HepG2 (cell line): Measurements from ENCODE around the gene SENP6. TPM values are rescaled to one million over a fixed set of nuclear protein-coding genes. Genes with fewer than 3 reads are reported as not detected.

Experiments used
- CCDC6 ChIP-seq: sonication (generic); formaldehyde crosslinking; IDR thresholded peaks from 2 replicates; pipeline ENCODE4 v1.8.1; 2022; ENCODE audit warnings: mild to moderate bottlenecking, missing genetic modification reagents, moderate library complexity
- FOSL2 ChIP-seq: sonication (generic); formaldehyde crosslinking; IDR thresholded peaks from 2 replicates; pipeline ENCODE4 v1.4.0; 2020; ENCODE audit warnings: missing genetic modification reagents
- GLI4 ChIP-seq: sonication (generic); formaldehyde crosslinking; IDR thresholded peaks from 2 replicates; pipeline ENCODE4 v1.5.1; 2020; ENCODE audit warnings: missing genetic modification reagents, mild to moderate bottlenecking, moderate library complexity, borderline replicate concordance
- HDAC1 ChIP-seq: sonication (generic); formaldehyde crosslinking; IDR thresholded peaks from 2 replicates; pipeline ENCODE4 v1.5.1; 2020; ENCODE audit warnings: mild to moderate bottlenecking, missing genetic modification reagents
- HHEX ChIP-seq: IDR thresholded peaks from 2 replicates; pipeline ENCODE4 v1.6.1; 2016; ENCODE audit warnings: control low read depth
- KMT2A ChIP-seq: sonication (generic); formaldehyde crosslinking; IDR thresholded peaks from 2 replicates; pipeline ENCODE4 v1.4.0; 2020; ENCODE audit warnings: missing genetic modification reagents
- NFYB ChIP-seq: sonication (generic); formaldehyde crosslinking; IDR thresholded peaks from 2 replicates; pipeline ENCODE4 v1.4.0; 2020; ENCODE audit warnings: missing genetic modification reagents
- TBX3 ChIP-seq: fragments of 450-650 bp; IDR thresholded peaks from 2 replicates; pipeline ENCODE4 v1.6.1; 2017; ENCODE audit warnings: antibody characterized with exemption, mild to moderate bottlenecking, inconsistent platforms, borderline replicate concordance
- THAP11 ChIP-seq: IDR thresholded peaks from 2 replicates; pipeline ENCODE4 v1.6.1; 2016; ENCODE audit warnings: missing biosample characterization, missing genetic modification reagents
- ZFP90 ChIP-seq: sonication (generic); formaldehyde crosslinking; IDR thresholded peaks from 2 replicates; pipeline ENCODE4 v1.8.0; 2022; ENCODE audit warnings: missing genetic modification reagents, mild to moderate bottlenecking, inconsistent platforms, borderline replicate concordance
- polyA plus RNA-seq, 8 experiments: library from polyadenylated mRNA; depleted of rRNA in 3 of 8; stranded (reverse) in 7 of 8; unstranded in 1 of 8; fragments of >200 nt; fragmentation: Illumina TruSeq in 4 of 8; extraction: Trizol in 4 of 8; gene quantifications; 2 replicates each; pipeline versions ENCODE4 v1.2.1 to v1.2.3, GENCODE V29; 2011 to 2016; ENCODE audit warnings: low read depth in 4 of 8, missing spikeins in 1 of 8, mixed read lengths in 1 of 8; ENCODE audit not compliant: insufficient read depth in 1 of 8
- total RNA-seq, 5 experiments: library from RNA; depleted of rRNA; stranded (reverse); fragments of >200 nt; fragmentation: Illumina TruSeq; extraction: Trizol; gene quantifications; 2 replicates each; pipeline ENCODE4 v1.2.3, GENCODE V29; 2016; ENCODE audit warnings: low read depth in 1 of 5
- TF ChIP-seq, protein P1 (sequence below): sonication (generic); formaldehyde crosslinking; IDR thresholded peaks from 2 replicates; pipeline ENCODE4; 2020; ENCODE audit warnings: missing genetic modification reagents, mild to moderate bottlenecking, borderline replicate concordance
- TF ChIP-seq, protein P2 (sequence below): IDR thresholded peaks from 2 replicates; pipeline ENCODE4 v1.6.1; 2016; ENCODE audit warnings: missing compliant biosample characterization, missing genetic modification reagents, borderline replicate concordance
- TF ChIP-seq, protein P3 (sequence below): sonication (generic); formaldehyde crosslinking; IDR thresholded peaks from 2 replicates; pipeline ENCODE4 v1.5.0; 2020; ENCODE audit warnings: mild to moderate bottlenecking, missing genetic modification reagents, moderate library complexity

The SENP6 gene
- total and polyA plus RNA-seq, 2 of the 13 experiments (the other 11 are each of a cell fraction or from before 2014, with no cell fraction given) = 21.9 to 50.1 TPM

DNA sequence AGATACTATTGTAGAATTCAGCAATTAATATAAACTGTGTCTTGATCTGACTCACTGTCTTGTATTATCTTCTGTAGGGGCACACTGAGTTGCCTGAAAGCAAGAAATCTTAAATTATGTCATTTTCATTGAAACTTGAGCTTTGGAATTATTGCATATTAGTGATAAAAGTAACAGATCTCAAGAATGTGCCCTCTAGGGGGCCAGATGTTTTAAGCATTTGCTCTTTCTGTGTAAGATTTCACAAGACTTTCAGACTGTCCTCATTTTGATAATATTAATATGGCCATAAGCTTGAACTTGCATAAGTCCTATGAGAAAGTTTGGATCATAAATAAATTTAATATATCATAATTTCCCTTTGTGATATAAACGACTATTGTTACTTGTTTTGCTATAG lies 91.9 kb downstream of the SENP6 start (continued):
- TF ChIP-seq, protein P1, sequence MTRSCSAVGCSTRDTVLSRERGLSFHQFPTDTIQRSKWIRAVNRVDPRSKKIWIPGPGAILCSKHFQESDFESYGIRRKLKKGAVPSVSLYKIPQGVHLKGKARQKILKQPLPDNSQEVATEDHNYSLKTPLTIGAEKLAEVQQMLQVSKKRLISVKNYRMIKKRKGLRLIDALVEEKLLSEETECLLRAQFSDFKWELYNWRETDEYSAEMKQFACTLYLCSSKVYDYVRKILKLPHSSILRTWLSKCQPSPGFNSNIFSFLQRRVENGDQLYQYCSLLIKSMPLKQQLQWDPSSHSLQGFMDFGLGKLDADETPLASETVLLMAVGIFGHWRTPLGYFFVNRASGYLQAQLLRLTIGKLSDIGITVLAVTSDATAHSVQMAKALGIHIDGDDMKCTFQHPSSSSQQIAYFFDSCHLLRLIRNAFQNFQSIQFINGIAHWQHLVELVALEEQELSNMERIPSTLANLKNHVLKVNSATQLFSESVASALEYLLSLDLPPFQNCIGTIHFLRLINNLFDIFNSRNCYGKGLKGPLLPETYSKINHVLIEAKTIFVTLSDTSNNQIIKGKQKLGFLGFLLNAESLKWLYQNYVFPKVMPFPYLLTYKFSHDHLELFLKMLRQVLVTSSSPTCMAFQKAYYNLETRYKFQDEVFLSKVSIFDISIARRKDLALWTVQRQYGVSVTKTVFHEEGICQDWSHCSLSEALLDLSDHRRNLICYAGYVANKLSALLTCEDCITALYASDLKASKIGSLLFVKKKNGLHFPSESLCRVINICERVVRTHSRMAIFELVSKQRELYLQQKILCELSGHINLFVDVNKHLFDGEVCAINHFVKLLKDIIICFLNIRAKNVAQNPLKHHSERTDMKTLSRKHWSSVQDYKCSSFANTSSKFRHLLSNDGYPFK (CRISPR knock-in tag) = no peak
- TF ChIP-seq HHEX (CRISPR knock-in tag) (no peak), KMT2A (no peak), TBX3 (no peak), ZFP90 (CRISPR knock-in tag) (no peak), FOSL2 (CRISPR knock-in tag) (no peak), HDAC1 (CRISPR knock-in tag) (no peak), NFYB (CRISPR knock-in tag) (no peak), GLI4 (no peak), CCDC6 (CRISPR knock-in tag) (no peak), THAP11 (CRISPR knock-in tag) (no peak)
- TF ChIP-seq, protein P2, sequence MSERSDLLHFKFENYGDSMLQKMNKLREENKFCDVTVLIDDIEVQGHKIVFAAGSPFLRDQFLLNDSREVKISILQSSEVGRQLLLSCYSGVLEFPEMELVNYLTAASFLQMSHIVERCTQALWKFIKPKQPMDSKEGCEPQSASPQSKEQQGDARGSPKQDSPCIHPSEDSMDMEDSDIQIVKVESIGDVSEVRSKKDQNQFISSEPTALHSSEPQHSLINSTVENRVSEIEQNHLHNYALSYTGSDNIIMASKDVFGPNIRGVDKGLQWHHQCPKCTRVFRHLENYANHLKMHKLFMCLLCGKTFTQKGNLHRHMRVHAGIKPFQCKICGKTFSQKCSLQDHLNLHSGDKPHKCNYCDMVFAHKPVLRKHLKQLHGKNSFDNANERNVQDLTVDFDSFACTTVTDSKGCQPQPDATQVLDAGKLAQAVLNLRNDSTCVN (CRISPR knock-in tag) = no peak
- TF ChIP-seq, protein P3, sequence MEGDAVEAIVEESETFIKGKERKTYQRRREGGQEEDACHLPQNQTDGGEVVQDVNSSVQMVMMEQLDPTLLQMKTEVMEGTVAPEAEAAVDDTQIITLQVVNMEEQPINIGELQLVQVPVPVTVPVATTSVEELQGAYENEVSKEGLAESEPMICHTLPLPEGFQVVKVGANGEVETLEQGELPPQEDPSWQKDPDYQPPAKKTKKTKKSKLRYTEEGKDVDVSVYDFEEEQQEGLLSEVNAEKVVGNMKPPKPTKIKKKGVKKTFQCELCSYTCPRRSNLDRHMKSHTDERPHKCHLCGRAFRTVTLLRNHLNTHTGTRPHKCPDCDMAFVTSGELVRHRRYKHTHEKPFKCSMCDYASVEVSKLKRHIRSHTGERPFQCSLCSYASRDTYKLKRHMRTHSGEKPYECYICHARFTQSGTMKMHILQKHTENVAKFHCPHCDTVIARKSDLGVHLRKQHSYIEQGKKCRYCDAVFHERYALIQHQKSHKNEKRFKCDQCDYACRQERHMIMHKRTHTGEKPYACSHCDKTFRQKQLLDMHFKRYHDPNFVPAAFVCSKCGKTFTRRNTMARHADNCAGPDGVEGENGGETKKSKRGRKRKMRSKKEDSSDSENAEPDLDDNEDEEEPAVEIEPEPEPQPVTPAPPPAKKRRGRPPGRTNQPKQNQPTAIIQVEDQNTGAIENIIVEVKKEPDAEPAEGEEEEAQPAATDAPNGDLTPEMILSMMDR (CRISPR knock-in tag) = no peak
